ENCODE results near the gene F2RL1. TPM values are rescaled to one million over a fixed set of nuclear protein-coding genes. Genes with fewer than 3 reads are reported as not detected.
A peak's percentile ranks its signal among the peaks of the same experiment; 100 is the strongest.

Gene F2RL1
- total RNA-seq, 2 experiments from 2014 or later: 0.47 to 0.82 TPM

DNA sequence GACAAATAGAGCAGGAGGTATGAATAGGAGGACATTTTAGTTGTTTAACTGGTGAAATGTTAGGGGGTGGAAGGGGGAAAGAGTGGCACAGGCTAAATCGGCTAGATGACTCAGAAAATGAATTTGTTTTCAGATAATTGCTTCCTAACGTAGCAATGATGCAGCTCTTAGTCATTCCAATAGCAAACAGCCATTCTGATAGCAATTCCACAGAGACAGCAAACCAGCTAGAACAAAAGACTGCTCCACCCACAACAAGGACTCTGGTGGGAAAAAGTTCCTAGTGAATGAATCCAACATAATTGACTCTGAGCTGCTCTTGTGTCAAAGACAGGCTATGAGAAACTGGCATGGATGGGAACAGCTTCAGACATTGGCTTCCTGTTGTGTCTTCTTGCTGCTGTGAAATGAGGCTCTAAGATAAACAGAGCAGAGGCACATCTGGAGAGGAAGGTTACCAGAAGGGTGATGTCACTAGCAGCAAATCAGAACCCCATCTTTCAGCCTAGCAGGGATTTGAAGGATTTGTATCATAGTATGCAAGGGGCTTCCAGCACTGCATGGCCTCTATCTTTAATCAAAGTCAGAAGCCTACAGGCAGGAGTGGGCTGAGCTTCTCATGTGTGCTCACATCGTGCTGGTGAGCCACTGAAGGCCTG, 28.1 kb upstream of the F2RL1 start:
- Mint-ChIP-seq H3K4me3 (no peak overlapping the region), H3K27ac (peak overlapping the region; percentile 63)

DNA sequence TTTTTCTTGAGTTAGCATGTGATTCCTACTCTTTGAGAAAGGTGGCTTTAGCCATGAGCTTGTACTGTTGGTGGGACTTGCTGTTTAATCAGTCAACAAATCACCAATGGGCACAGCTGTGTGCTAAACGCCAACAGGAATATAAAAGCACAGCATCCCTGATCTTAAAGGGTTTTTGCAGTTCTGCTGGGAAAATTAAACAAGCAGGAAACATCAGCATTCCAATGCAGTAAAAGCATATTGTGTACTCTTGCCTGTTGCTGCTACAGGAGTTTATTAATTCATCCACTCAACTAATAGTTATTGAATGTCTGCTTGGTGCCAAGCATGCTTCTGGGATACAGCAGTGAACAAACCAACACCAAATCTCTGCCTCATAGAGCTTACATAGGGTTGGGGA, 27.4 kb upstream of the F2RL1 start:
- Mint-ChIP-seq H3K36me3 (peaks cover 3% of the 10 kb centered on the region), H3K27me3 (no peaks in the 10 kb centered on the region), H3K4me1 (peaks cover 15% of the 10 kb centered on the region), H3K27ac (no peak overlapping the region), H3K9me3 (ENCODE audit: low read depth) (peaks cover 6% of the 10 kb centered on the region), H3K4me3 (no peak overlapping the region)
- CTCF ChIA-PET: interaction anchor here (1.2 to 3.9 kb wide), 2 partner anchors 8 to 17 kb away, joined by 3 to 15 read pairs; no protein-coding TSS in a partner anchor
- DNase-seq (no peak), ATAC-seq (no peak)

More for the DNA sequence above, 28.1 kb upstream of the F2RL1 start:
- H3K4me1 Mint-ChIP-seq: peaks cover 15% of the 10 kb centered on the region
- H3K9me3 Mint-ChIP-seq (ENCODE audit: low read depth): peaks cover 6% of the 10 kb centered on the region
- DNase-seq (peak; percentile 41), ATAC-seq (peak; percentile 75)
- CTCF ChIA-PET: interaction anchor here (0.9 to 3.9 kb wide), 4 partner anchors 8 to 52 kb away, joined by 3 to 15 read pairs (median 3); no protein-coding TSS in a partner anchor
- no peaks in the 10 kb centered on the region for H3K27me3 Mint-ChIP-seq
- peaks cover 3% of the 10 kb centered on the region for H3K36me3 Mint-ChIP-seq

DNA sequence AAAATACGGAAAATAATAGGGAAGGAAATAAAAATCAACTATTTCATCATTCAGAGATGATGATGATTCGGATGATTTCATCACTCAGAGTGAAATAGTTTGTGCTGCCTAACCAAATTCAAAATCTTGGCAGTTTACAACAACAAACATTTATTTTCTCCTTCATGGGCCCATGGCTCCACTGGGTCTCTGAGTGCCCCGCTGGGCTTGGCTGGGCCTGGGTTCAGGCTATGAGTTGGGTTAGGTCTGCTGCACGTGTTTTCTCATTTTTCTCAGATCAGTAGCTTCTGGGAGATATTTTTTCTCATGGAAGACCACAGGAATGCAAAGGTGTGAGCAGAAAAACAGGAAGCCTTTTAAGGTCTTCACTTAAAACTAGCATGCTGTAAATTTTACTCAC, 24.0 kb upstream of the F2RL1 start:
- H3K27me3 Mint-ChIP-seq: no peaks in the 10 kb centered on the region
- peaks cover under 1% of the 10 kb centered on the region for H3K9me3 Mint-ChIP-seq (ENCODE audit: low read depth)
- no peak overlapping the region for H3K27ac Mint-ChIP-seq
- no peak for DNase-seq
- no peak overlapping the region for H3K4me3 Mint-ChIP-seq
- peaks cover 13% of the 10 kb centered on the region for H3K4me1 Mint-ChIP-seq
- no peak for ATAC-seq
- no peaks in the 10 kb centered on the region for H3K36me3 Mint-ChIP-seq
- CTCF ChIA-PET: interaction anchor here (0.6 kb wide), 1 partner anchor 1091 kb away, joined by 4 read pairs; no protein-coding TSS in a partner anchor

DNA sequence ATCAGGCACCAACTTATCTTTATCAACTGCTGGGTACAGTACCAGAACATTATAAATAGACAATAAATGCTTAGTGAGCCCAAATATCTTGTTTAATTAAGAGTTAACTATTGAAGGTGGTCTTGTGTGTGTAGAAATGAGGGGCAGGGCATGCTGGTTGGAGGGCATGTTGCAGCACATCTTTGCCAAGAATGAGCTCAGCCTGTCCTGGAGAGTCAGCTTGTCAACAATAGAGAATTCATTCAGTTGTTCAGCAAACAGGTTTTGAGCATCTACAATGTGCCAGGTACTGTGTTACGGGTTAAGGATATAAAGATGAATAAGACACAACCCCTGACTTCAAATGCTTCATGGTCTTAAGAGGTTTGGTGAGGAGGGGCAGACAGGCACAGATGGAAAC, 19.2 kb upstream of the F2RL1 start:
- CTCF ChIA-PET: interaction anchor here (1.2 kb wide), 1 partner anchor 8 kb away, joined by 4 read pairs; no protein-coding TSS in a partner anchor
- Mint-ChIP-seq H3K9me3 (ENCODE audit: low read depth) (no peaks in the 10 kb centered on the region), H3K27me3 (peaks cover 5% of the 10 kb centered on the region), H3K36me3 (no peaks in the 10 kb centered on the region), H3K27ac (no peak overlapping the region), H3K4me3 (no peak overlapping the region), H3K4me1 (no peaks in the 10 kb centered on the region)
- ATAC-seq (no peak), DNase-seq (no peak)

DNA sequence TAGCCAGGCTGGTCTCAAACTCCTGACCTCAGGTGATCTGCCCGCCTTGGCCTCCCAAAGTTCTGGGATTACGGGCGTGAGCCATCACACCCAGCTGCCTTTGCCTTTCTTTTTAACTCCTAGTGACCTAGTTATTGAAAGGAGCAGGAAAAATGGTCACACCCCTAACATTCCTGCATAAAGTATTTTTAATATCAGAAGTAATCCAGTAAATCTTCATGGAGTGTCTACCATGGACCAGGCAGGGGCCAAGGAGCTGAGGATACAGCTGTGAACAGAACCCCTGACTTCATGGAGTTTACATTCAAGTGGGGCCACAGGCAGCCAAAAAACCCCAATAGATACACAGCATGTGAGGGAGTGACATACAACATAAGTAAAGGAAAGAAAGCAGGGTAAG, 18.3 kb upstream of the F2RL1 start:
- peaks cover 5% of the 10 kb centered on the region for H3K27me3 Mint-ChIP-seq
- H3K4me1 Mint-ChIP-seq: no peaks in the 10 kb centered on the region
- no peaks in the 10 kb centered on the region for H3K9me3 Mint-ChIP-seq (ENCODE audit: low read depth)
- no peak overlapping the region for H3K4me3 Mint-ChIP-seq
- H3K36me3 Mint-ChIP-seq: no peaks in the 10 kb centered on the region
- CTCF ChIA-PET: no interaction called here
- no peak for DNase-seq
- no peak for ATAC-seq
- no peak overlapping the region for H3K27ac Mint-ChIP-seq

GRCh38 chr5:76801159-76801802, 17.5 kb upstream of the F2RL1 start:
- no peaks in the 10 kb centered on the region for H3K36me3 Mint-ChIP-seq
- no peaks in the 10 kb centered on the region for H3K9me3 Mint-ChIP-seq (ENCODE audit: low read depth)
- CTCF ChIA-PET: no interaction called here
- no peak overlapping the region for H3K27ac Mint-ChIP-seq
- H3K4me3 Mint-ChIP-seq: no peak overlapping the region
- H3K4me1 Mint-ChIP-seq: no peaks in the 10 kb centered on the region
- peaks cover 5% of the 10 kb centered on the region for H3K27me3 Mint-ChIP-seq
- DNase-seq (no peak), ATAC-seq (no peak)

GRCh38 chr5:76801803-76802195, 17.0 kb upstream of the F2RL1 start:
- CTCF ChIA-PET: no interaction called here
- Mint-ChIP-seq H3K4me3 (no peak overlapping the region), H3K27ac (no peak overlapping the region), H3K4me1 (no peaks in the 10 kb centered on the region), H3K36me3 (no peaks in the 10 kb centered on the region), H3K9me3 (ENCODE audit: low read depth) (no peaks in the 10 kb centered on the region), H3K27me3 (peaks cover 5% of the 10 kb centered on the region)
- ATAC-seq (no peak), DNase-seq (no peak)

DNA sequence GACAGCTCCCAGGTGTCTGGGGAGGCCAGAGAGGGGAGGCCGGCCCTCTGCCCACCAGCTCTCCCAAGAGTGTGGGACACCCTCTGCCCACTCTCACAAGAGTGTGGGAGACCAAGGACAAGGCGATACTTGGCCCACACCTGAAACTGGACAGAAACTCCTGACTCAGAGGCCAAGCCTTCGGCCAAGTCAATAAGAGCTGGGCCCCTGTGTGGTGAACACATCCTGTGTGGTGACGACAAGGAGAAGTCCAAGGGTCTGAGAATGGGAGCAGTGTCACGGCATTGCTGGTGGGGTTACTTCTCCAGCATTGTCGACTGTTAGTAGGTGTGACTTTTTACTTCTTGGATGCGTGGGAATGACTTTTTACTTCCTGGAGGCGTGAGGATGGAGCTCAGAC, 14.6 kb upstream of the F2RL1 start:
- no peak overlapping the region for H3K4me3 Mint-ChIP-seq
- ATAC-seq: no peak
- no peaks in the 10 kb centered on the region for H3K9me3 Mint-ChIP-seq (ENCODE audit: low read depth)
- CTCF ChIA-PET: interaction anchor here (0.6 to 0.7 kb wide), 2 partner anchors 37 to 629 kb away, joined by 3 read pairs; no protein-coding TSS in a partner anchor
- H3K27ac Mint-ChIP-seq: no peak overlapping the region
- H3K36me3 Mint-ChIP-seq: no peaks in the 10 kb centered on the region
- H3K27me3 Mint-ChIP-seq: peaks cover 7% of the 10 kb centered on the region
- H3K4me1 Mint-ChIP-seq: no peaks in the 10 kb centered on the region
- DNase-seq: no peak

DNA sequence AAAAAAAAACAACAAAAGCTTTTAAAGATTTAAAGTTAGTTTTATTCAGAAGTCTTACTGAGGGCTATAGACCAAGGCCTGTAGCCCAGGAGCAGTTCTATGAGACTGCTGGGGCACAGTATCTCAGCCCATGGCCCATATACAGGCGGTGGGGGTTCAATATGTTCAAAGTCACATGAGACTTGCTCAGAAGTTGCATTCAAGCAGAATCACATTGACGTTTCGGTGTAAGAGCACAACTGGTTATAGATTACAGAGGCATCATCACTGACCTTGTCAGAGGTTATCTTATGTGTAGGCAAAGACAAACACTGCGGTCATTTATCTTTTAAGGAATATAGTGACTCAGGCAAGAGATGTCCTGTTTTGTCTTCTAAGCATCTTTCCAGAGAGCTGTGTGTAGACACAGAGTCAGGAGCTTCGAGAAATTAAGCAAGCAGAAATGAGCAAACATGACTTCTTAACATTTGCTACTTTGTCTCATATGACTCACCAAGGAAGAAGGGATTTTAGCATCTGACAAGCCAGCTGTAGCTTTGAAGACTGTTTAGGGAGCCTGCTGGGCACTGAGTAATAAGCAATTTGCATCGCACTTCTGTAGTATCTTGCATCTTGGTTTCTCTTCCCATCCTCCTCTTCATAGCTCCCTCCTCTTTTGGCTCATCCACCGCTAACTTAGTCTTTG, 12.9 kb upstream of the F2RL1 start:
- no peaks in the 10 kb centered on the region for H3K9me3 Mint-ChIP-seq (ENCODE audit: low read depth)
- H3K4me1 Mint-ChIP-seq: no peaks in the 10 kb centered on the region
- CTCF ChIA-PET: interaction anchor here (0.6 to 0.7 kb wide), 3 partner anchors 16 to 66 kb away, joined by 3 read pairs; partner anchors contain the start of gene S100Z
- ATAC-seq (no peak), DNase-seq (no peak)
- peaks cover 7% of the 10 kb centered on the region for H3K27me3 Mint-ChIP-seq
- H3K27ac Mint-ChIP-seq: no peak overlapping the region
- no peak overlapping the region for H3K4me3 Mint-ChIP-seq
- H3K36me3 Mint-ChIP-seq: no peaks in the 10 kb centered on the region

- CTCF ChIA-PET: interaction anchor here (1.1 to 1.2 kb wide), 3 partner anchors 8 to 33 kb away, joined by 3 to 4 read pairs (median 3); partner anchors contain the start of gene F2RL1
- no peak overlapping the region for H3K27ac Mint-ChIP-seq
- H3K9me3 Mint-ChIP-seq (ENCODE audit: low read depth): peaks cover 3% of the 10 kb centered on the region
- H3K4me1 Mint-ChIP-seq: no peaks in the 10 kb centered on the region
- H3K4me3 Mint-ChIP-seq: no peak overlapping the region
- H3K27me3 Mint-ChIP-seq: peaks cover 3% of the 10 kb centered on the region
- DNase-seq (no peak), ATAC-seq (no peak)
- H3K36me3 Mint-ChIP-seq: no peaks in the 10 kb centered on the region
Observed at GRCh38 chr5:76807296-76807695, 11.5 kb upstream of the F2RL1 start.

- ATAC-seq: no peak
- H3K27ac Mint-ChIP-seq: no peak overlapping the region
Observed at GRCh38 chr5:76808141-76808691, 10.6 kb upstream of the F2RL1 start.

GRCh38 chr5:76809141-76809540, 9.7 kb upstream of the F2RL1 start:
- H3K4me1 Mint-ChIP-seq: peaks cover 2% of the 10 kb centered on the region
- H3K4me3 Mint-ChIP-seq: no peak overlapping the region
- H3K27ac Mint-ChIP-seq: no peak overlapping the region
- no peaks in the 10 kb centered on the region for H3K36me3 Mint-ChIP-seq
- CTCF ChIA-PET: interaction anchor here (1.0 kb wide), 1 partner anchor 35 kb away, joined by 3 read pairs; no protein-coding TSS in a partner anchor
- H3K9me3 Mint-ChIP-seq (ENCODE audit: low read depth): peaks cover 3% of the 10 kb centered on the region
- DNase-seq (no peak), ATAC-seq (no peak)
- H3K27me3 Mint-ChIP-seq: peaks cover 3% of the 10 kb centered on the region

More at GRCh38 chr5:76808141-76808691, 10.6 kb upstream of the F2RL1 start:
- no peak for DNase-seq
- CTCF ChIA-PET: interaction anchor here (1.0 to 1.1 kb wide), 2 partner anchors 10 kb away, joined by 3 read pairs; partner anchors contain the start of gene F2RL1
- Mint-ChIP-seq H3K4me1 (no peaks in the 10 kb centered on the region), H3K9me3 (ENCODE audit: low read depth) (peaks cover 3% of the 10 kb centered on the region), H3K4me3 (no peak overlapping the region), H3K27me3 (peaks cover 3% of the 10 kb centered on the region), H3K36me3 (no peaks in the 10 kb centered on the region)

DNA sequence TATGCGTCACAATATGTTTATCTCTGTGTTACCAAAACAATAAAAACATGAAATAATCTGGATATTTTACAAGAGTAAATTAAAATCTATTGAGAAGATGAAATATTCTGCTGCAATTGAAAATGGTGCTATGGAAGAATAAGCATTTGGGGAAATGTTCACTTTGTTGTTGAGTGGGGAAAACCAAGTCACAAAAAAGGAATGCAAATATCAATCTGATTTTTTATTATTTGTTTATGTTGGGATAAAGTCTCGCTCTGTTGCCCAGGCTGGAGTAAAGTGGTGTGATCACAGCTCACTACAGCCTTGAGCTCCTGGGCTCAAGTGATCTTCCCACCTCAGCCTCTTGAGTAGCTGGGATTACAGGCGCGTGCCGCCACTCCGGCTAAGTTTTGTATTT, 8.6 kb upstream of the F2RL1 start:
- H3K4me1 Mint-ChIP-seq: peaks cover 4% of the 10 kb centered on the region
- H3K27me3 Mint-ChIP-seq: peaks cover 3% of the 10 kb centered on the region
- no peaks in the 10 kb centered on the region for H3K36me3 Mint-ChIP-seq
- H3K4me3 Mint-ChIP-seq: no peak overlapping the region
- H3K9me3 Mint-ChIP-seq (ENCODE audit: low read depth): peaks cover 3% of the 10 kb centered on the region
- no peak for DNase-seq
- no peak for ATAC-seq
- H3K27ac Mint-ChIP-seq: no peak overlapping the region
- CTCF ChIA-PET: interaction anchor here (1.4 kb wide), 1 partner anchor 9 kb away, joined by 4 read pairs; the partner anchor contains the start of gene F2RL1

All from activated CD8-positive, alpha-beta memory T cell treated with anti-CD3 and anti-CD28 coated beads, Interleukin-2, amount 10 ng/mL, durations not matched to agents 7 days and 5 days (primary cell).